Heart left ventricle (tissue), 16 donors: Measurements from ENCODE around the gene PSMF1. TPM values are rescaled to one million over a fixed set of nuclear protein-coding genes. Genes with fewer than 3 reads are reported as not detected.
A peak's percentile ranks its signal among the peaks of the same experiment; 100 is the strongest.

ENCODE experiments used
- ATAC-seq, 4 donors: fragments of 200-7000 bp; cut with Tn5 transposase; one replicate each; pipeline ENCODE4 v1.9.1; 2020 to 2022; ENCODE audit warnings: moderate library complexity in 4 of 4, mild to moderate bottlenecking in 3 of 4, moderate number of reproducible peaks in 1 of 4
- DNase-seq, 5 donors: peaks; one replicate each; pipeline ENCODE4 v3.0.0-alpha.2; 2020
- H3K27ac ChIP-seq, 12 donors: fragments of 200-600 bp; sonication (generic) in 4 of 12; one replicate each; pipeline versions ENCODE4 v1.5.0 to v1.8.0; 2016 to 2022; ENCODE audit warnings: mild to moderate bottlenecking in 2 of 12
- H3K27me3 ChIP-seq, 9 donors: fragments of 200-600 bp; sonication (generic) in 2 of 9; one replicate each; pipeline versions ENCODE4 v1.5.1 to v1.8.0; 2016 to 2022; ENCODE audit warnings: mild to moderate bottlenecking in 3 of 9
- H3K36me3 ChIP-seq, 9 donors: fragments of 200-600 bp; sonication (generic) in 2 of 9; one replicate each; pipeline versions ENCODE4 v1.5.0 to v1.8.0; 2018 to 2022; ENCODE audit warnings: mild to moderate bottlenecking in 2 of 9
- H3K4me1 ChIP-seq, 12 donors: fragments of 200-600 bp; sonication (generic) in 4 of 12; one replicate each; pipeline versions ENCODE4 v1.5.0 to v1.8.0; 2016 to 2022; ENCODE audit warnings: mild to moderate bottlenecking in 3 of 12
- H3K4me3 ChIP-seq, 12 donors: fragments of 200-600 bp; sonication (generic) in 4 of 12; one replicate each; pipeline versions ENCODE4 v1.5.0 to v1.8.0; 2017 to 2022; ENCODE audit warnings: mild to moderate bottlenecking in 9 of 12, moderate library complexity in 4 of 12
- H3K9me3 ChIP-seq, 12 donors: fragments of 200-600 bp; sonication (generic) in 4 of 12; one replicate each; pipeline versions ENCODE4 v1.5.0 to v1.8.0; 2016 to 2022; ENCODE audit warnings: mild to moderate bottlenecking in 1 of 12
- POLR2A ChIP-seq, 2 donors: fragments of 450-650 bp; IDR thresholded peaks; one replicate each; pipeline ENCODE4 v1.6.1; 2017; ENCODE audit warnings: antibody characterized with exemption in 2 of 2, mild to moderate bottlenecking in 2 of 2, moderate library complexity in 2 of 2
- WGBS, 4 donors: extraction: QIAGEN DNeasy Blood & Tissue Kit in 2 of 4; methylation state at CpG; one replicate each; pipeline versions ENCODE4 v1.1.5 to v1.1.7; 2013 to 2018; 5-methylcytosine and 5-hydroxymethylcytosine counted together
- intact Hi-C, 10 donors: fragments of 100-400 bp; cut with DNase I; formaldehyde crosslinking; loops; one replicate each; pipeline versions ENCODE4 v1.11.1 to v1.14.2; 2022
- polyA plus RNA-seq, 2 donors: library from polyadenylated mRNA; stranded (reverse); fragments of 200-250 nt; gene quantifications; one replicate each; pipeline ENCODE4 v1.2.3, GENCODE V29; 2013
- total RNA-seq, 9 donors: library from RNA; depleted of rRNA in 2 of 9; stranded (reverse); fragments of >200 nt in 2 of 9; fragmentation: NEBNext Ultra II Directional in 3 of 9; extraction: Animal tissue kit (Norgen Biotek cat#: 25700) in 3 of 9; gene quantifications; one replicate each; pipeline versions ENCODE4 v1.1.0 to v1.2.4, GENCODE V29; 2016 to 2023
- TF ChIP-seq, protein P1 (sequence below), 12 donors: fragments of 200-600 bp; sonication (generic) in 4 of 12; IDR thresholded peaks; one replicate each; pipeline versions ENCODE4 v1.5.0 to v1.8.0; 2018 to 2022; ENCODE audit warnings: antibody characterized with exemption in 12 of 12, mild to moderate bottlenecking in 5 of 12
- donor health status: ischemic (EF 13 %, LVEDD 7.1; RV severe dilation, severe dysfunction).
- donor health status: healthy with polysubstance abuse.
- donor health status: DM: no; HTN: yes; CAD: no.
- donor health status: DM: no; HTN: no; CAD: no.
- donor health status: ischemic (EF 25% LVEDD 6.9; RV normal size, moderate dysfunction).
- donor health status: ischemic (EF 25% LVEDD 5.7; RV mildly dilated, moderate dysfunction).
- donor health status: healthy.
- donor health status: DM: yes; HTN: yes; CAD: no.
- donor health status: ischemic (EF 35%, LVEDD 5.7; RV mildly dilated, moderate dysfunction).
- donor health status: nonischemic (EF 11% LVEDD 7.7; RV severe dilation, severe dysfunction).
- donor health status: DM: yes; HTN: yes; CAD: no.
- donor health status: PGD.
- donor health status: ischemic (EF 29% LVEDD 5.4; RV normal size, mild dysfunction).
- donor health status: nonischemic (EF 23%, LVEDD 6.1; RV moderate dilation, normal function).

The PSMF1 gene
- total and polyA plus RNA-seq, 11 donors = 24.6 to 184 (median 133) TPM

GRCh38 chr20:1150218-1150617 is 31.8 kb downstream of the PSMF1 start:
- Histone ChIP-seq H3K27ac (no peak overlapping the region), H3K9me3 (no peaks in the 10 kb centered on the region), H3K4me3 (no peak overlapping the region), H3K4me1 (peaks cover 0 to 17% (median 0%) of the 10 kb centered on the region in 12 donors), H3K27me3 (no peaks in the 10 kb centered on the region), H3K36me3 (peaks cover 0 to 84% (median 57%) of the 10 kb centered on the region in 9 donors)
- 83 to 85% (median 84%) methylated on average over 4 of the region's 4 CpGs for WGBS, 4 donors
- TF ChIP-seq, protein P1, sequence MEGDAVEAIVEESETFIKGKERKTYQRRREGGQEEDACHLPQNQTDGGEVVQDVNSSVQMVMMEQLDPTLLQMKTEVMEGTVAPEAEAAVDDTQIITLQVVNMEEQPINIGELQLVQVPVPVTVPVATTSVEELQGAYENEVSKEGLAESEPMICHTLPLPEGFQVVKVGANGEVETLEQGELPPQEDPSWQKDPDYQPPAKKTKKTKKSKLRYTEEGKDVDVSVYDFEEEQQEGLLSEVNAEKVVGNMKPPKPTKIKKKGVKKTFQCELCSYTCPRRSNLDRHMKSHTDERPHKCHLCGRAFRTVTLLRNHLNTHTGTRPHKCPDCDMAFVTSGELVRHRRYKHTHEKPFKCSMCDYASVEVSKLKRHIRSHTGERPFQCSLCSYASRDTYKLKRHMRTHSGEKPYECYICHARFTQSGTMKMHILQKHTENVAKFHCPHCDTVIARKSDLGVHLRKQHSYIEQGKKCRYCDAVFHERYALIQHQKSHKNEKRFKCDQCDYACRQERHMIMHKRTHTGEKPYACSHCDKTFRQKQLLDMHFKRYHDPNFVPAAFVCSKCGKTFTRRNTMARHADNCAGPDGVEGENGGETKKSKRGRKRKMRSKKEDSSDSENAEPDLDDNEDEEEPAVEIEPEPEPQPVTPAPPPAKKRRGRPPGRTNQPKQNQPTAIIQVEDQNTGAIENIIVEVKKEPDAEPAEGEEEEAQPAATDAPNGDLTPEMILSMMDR (IDR thresholded peaks at IDR 0.05) = no peak
- TF ChIP-seq POLR2A (IDR thresholded peaks at IDR 0.05) = no peak
- ATAC-seq (no peak), DNase-seq (no peak)
- intact Hi-C loops = no loop called here

GRCh38 chr20:1150968-1151367 is 32.6 kb downstream of the PSMF1 start:
- no peak overlapping the region for H3K27ac ChIP-seq
- peaks cover 0 to under 1% (median 0%) of the 10 kb centered on the region in 12 donors for H3K9me3 ChIP-seq
- intact Hi-C loops = no loop called here
- TF ChIP-seq POLR2A (IDR thresholded peaks at IDR 0.05) = no peak
- TF ChIP-seq, protein P1 (IDR thresholded peaks at IDR 0.05) = no peak
- no peaks in the 10 kb centered on the region for H3K27me3 ChIP-seq
- DNase-seq (no peak), ATAC-seq (no peak)
- peaks cover 0 to 84% (median 57%) of the 10 kb centered on the region in 9 donors for H3K36me3 ChIP-seq
- peaks cover 0 to 17% (median 0%) of the 10 kb centered on the region in 12 donors for H3K4me1 ChIP-seq
- no peak overlapping the region for H3K4me3 ChIP-seq
- 94 to 100% (median 99%) methylated on average over 1 of the region's 1 CpG for WGBS, 4 donors

DNA sequence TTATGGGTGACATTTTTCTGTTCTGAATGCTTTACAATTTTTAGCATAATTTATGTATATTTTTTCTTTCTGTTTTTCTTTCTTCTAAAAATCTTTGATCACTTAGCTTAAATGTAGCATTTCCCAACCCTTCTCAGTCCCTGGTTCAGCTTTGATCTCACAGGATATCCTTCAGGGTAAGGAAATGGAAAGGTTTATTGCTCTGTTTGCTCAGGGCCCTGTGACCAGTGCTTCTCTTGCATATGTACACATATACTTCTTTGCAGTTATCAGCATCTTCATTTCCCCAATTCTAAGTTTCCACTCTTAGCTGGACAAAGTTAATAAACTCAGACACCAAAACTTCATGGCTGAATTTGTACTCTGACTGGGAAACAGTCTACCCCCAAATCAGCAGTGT is 35.8 kb downstream of the PSMF1 start:
- ATAC-seq (no peak), DNase-seq (no peak)
- Histone ChIP-seq H3K36me3 (peaks cover 0 to 73% (median 40%) of the 10 kb centered on the region in 9 donors), H3K4me1 (peaks cover 0 to 17% (median 0%) of the 10 kb centered on the region in 12 donors), H3K27me3 (no peaks in the 10 kb centered on the region), H3K4me3 (no peak overlapping the region), H3K27ac (no peak overlapping the region), H3K9me3 (peaks cover 0 to 7% (median 0%) of the 10 kb centered on the region in 12 donors)
- intact Hi-C loops = no loop called here
- TF ChIP-seq, protein P1 (IDR thresholded peaks at IDR 0.05) = no peak
- no peak for TF ChIP-seq POLR2A (IDR thresholded peaks at IDR 0.05)

GRCh38 chr20:1154691-1155090 is 36.3 kb downstream of the PSMF1 start:
- no peak for TF ChIP-seq POLR2A (IDR thresholded peaks at IDR 0.05)
- TF ChIP-seq, protein P1 (IDR thresholded peaks at IDR 0.05) = no peak
- 52 to 85% (median 57%) methylated on average over 1 of the region's 1 CpG for WGBS, 4 donors
- peaks cover 0 to 73% (median 35%) of the 10 kb centered on the region in 9 donors for H3K36me3 ChIP-seq
- H3K4me3 ChIP-seq = no peak overlapping the region
- no peak overlapping the region for H3K27ac ChIP-seq
- H3K4me1 ChIP-seq = peaks cover 0 to 17% (median 0%) of the 10 kb centered on the region in 12 donors
- ATAC-seq = peak; percentile 58 to 85 (median 80)
- no peak for DNase-seq
- H3K9me3 ChIP-seq = peaks cover 0 to 7% (median 0%) of the 10 kb centered on the region in 12 donors
- H3K27me3 ChIP-seq = no peaks in the 10 kb centered on the region
- intact Hi-C loops = no loop called here
